GM12878 (cell line): ENCODE results near the gene SOX12. TPM values are rescaled to one million over a fixed set of nuclear protein-coding genes. Genes with fewer than 3 reads are reported as not detected.
A peak's percentile ranks its signal among the peaks of the same experiment; 100 is the strongest.

ENCODE experiments used
- ATAC-seq: fragments of 200-7000 bp; cut with Tn5 transposase; 3 replicates; pipeline ENCODE4 v1.9.1; 2020; ENCODE audit warnings: mild to moderate bottlenecking, moderate library complexity
- BruUV-seq: library from RNA; stranded (reverse); fragments of 400-500 nt; replicated peaks from 2 replicates; lab custom pipeline; 2021; lab: Mats Ljungman, UMichigan
- CTCF ChIA-PET: fragments of 300-600 bp; sonication (Branson Sonifier 250); formaldehyde crosslinking; extraction: SDS; loops from one replicate; lab custom pipeline; 2021; ENCODE audit warnings: inconsistent platforms; lab: Yijun Ruan, JAX
- POLR2A ChIA-PET: fragments of 350-600 bp; formaldehyde crosslinking; extraction: SDS; loops from one replicate; lab custom pipeline; 2021; ENCODE audit warnings: inconsistent platforms; lab: Charles Lee
- RAD21 ChIA-PET: fragments of 300-600 bp; sonication (Branson Sonifier 250); formaldehyde crosslinking; loops from one replicate; lab custom pipeline; 2023; ENCODE audit warnings: antibody characterized with exemption; ENCODE audit not compliant: unreplicated experiment; lab: Charles Lee
- SMC1A ChIA-PET: fragments of 300-600 bp; sonication (Branson Sonifier 250); formaldehyde crosslinking; loops from one replicate; lab custom pipeline; 2023; ENCODE audit not compliant: unreplicated experiment, uncharacterized antibody; lab: Charles Lee
- DNase-seq: peaks from one replicate; pipeline ENCODE4 v3.0.0-alpha.2; 2011; ENCODE audit warnings: low read depth, low spot score
- FAIRE-seq: peaks from 3 replicates; lab custom pipeline; 2011; peaks lifted over from hg19 to GRCh38; lab: Jason Lieb, UNC
- H2AFZ ChIP-seq: 2 replicates; pipeline ENCODE4 v1.6.0; 2011; ENCODE audit warnings: low read depth, low read length, control low read depth; ENCODE audit not compliant: control insufficient read depth
- H3K27ac ChIP-seq: 2 replicates; pipeline ENCODE4 v1.5.1; 2011; ENCODE audit warnings: control low read depth; ENCODE audit not compliant: control insufficient read depth, insufficient read depth
- H3K27me3 ChIP-seq, 2 experiments: replicated peaks in 1 of 2; 2 replicates each; pipeline versions ENCODE4 v1.6.0 to v1.6.1; 2011; ENCODE audit warnings: low read length in 1 of 2; ENCODE audit not compliant: control insufficient read depth in 2 of 2, insufficient read depth in 2 of 2
- H3K36me3 ChIP-seq, 2 experiments: 2 replicates each; pipeline ENCODE4 v1.5.1; 2011; ENCODE audit warnings: low read length in 1 of 2; ENCODE audit not compliant: control insufficient read depth in 2 of 2, insufficient read depth in 2 of 2
- H3K4me1 ChIP-seq: 2 replicates; pipeline ENCODE4 v1.6.1; 2011; ENCODE audit warnings: mild to moderate bottlenecking, low read length, moderate library complexity, mixed read lengths; ENCODE audit not compliant: control insufficient read depth, insufficient read depth
- H3K4me2 ChIP-seq: 2 replicates; pipeline ENCODE4 v1.6.0; 2011; ENCODE audit warnings: control low read depth; ENCODE audit not compliant: control insufficient read depth, insufficient read depth
- H3K4me3 ChIP-seq: fragments of 200-600 bp; sonication (generic); 2 replicates; pipeline ENCODE4 v1.5.1; 2016
- H3K79me2 ChIP-seq: 2 replicates; pipeline ENCODE4 v1.6.0; 2011; ENCODE audit warnings: low read length; ENCODE audit not compliant: control insufficient read depth, insufficient read depth
- H3K9ac ChIP-seq: 2 replicates; pipeline ENCODE4 v1.8.0; 2011; ENCODE audit warnings: low read length, control low read depth, mixed read lengths; ENCODE audit not compliant: control insufficient read depth, insufficient read depth
- H3K9me3 ChIP-seq: replicated peaks from 3 replicates; pipeline ENCODE4 v1.5.1; 2011; ENCODE audit warnings: mild to moderate bottlenecking, low read length; ENCODE audit not compliant: control insufficient read depth, insufficient read depth
- H4K20me1 ChIP-seq: 2 replicates; pipeline ENCODE4 v1.6.0; 2011; ENCODE audit not compliant: control insufficient read depth, insufficient read depth
- BCL11A ChIP-seq: IDR thresholded peaks from 2 replicates; pipeline ENCODE4 v1.6.1; 2011; ENCODE audit warnings: low read depth, low read length
- CHD4 ChIP-seq: fragments of 200-600 bp; sonication (generic); IDR thresholded peaks from 2 replicates; pipeline ENCODE4 v1.6.1; 2016; ENCODE audit warnings: mild to moderate bottlenecking
- JUNB ChIP-seq: IDR thresholded peaks from 2 replicates; pipeline ENCODE4 v1.6.1; 2016; ENCODE audit warnings: antibody characterized with exemption, mild to moderate bottlenecking
- RBBP5 ChIP-seq: fragments of 200-600 bp; sonication (generic); conservative IDR thresholded peaks from 2 replicates; pipeline ENCODE4 v1.6.1; 2016
- SMC3 ChIP-seq: IDR thresholded peaks from 2 replicates; pipeline ENCODE4 v1.6.1; 2011; ENCODE audit warnings: low read length, improper control_type of control experiment, borderline replicate concordance
- SRF ChIP-seq, 2 experiments: IDR thresholded peaks; 2 replicates each; pipeline ENCODE4 v1.6.1; 2011; ENCODE audit warnings: low read depth in 2 of 2, low read length in 2 of 2, mild to moderate bottlenecking in 1 of 2, moderate library complexity in 1 of 2
- ZNF217 ChIP-seq: fragments of 450-650 bp; IDR thresholded peaks from 2 replicates; pipeline ENCODE4 v1.6.1; 2017; ENCODE audit warnings: antibody characterized with exemption, mild to moderate bottlenecking
- ZSCAN29 ChIP-seq: fragments of 450-650 bp; IDR thresholded peaks from 2 replicates; pipeline ENCODE4 v1.6.1; 2017; ENCODE audit warnings: mild to moderate bottlenecking, moderate library complexity
- WGBS: methylation state at CpG from one replicate; pipeline ENCODE4 v1.1.6; 2016; ENCODE audit warnings: low lambda C conversion rate; ENCODE audit not compliant: insufficient replicate concordance, insufficient coverage; ENCODE audit errors: missing lambda C conversion rate; 5-methylcytosine and 5-hydroxymethylcytosine counted together
- in situ Hi-C: fragments of 300-500 bp; cut with MboI; formaldehyde crosslinking; loops from 9 replicates; pipeline ENCODE4 v1.14.3; 2018; ENCODE audit warnings: mixed read lengths
- intact Hi-C: fragments of 100-400 bp; cut with micrococcal nuclease; formaldehyde crosslinking; loops from one replicate; pipeline ENCODE4 v1.14.2; 2022; ENCODE audit not compliant: unreplicated experiment
- polyA plus RNA-seq, 11 experiments: library from polyadenylated mRNA; depleted of rRNA in 4 of 11; unstranded in 6 of 11; stranded (reverse) in 5 of 11; fragments of >200 nt; fragmentation: Nextera tagmentation in 4 of 11; fragmentation: Illumina TruSeq in 1 of 11; extraction: Ambion mirVana in 4 of 11; extraction: Trizol in 1 of 11; gene quantifications; 1 replicate in 1 of 11; 2 replicates in 10 of 11; pipeline versions ENCODE4 v1.2.1 to v1.2.3, GENCODE V29; 2011 to 2016; ENCODE audit warnings: inconsistent platforms in 2 of 11, missing spikeins in 2 of 11, low read depth in 1 of 11
- total RNA-seq, 4 experiments: library from RNA; depleted of rRNA in 3 of 4; stranded (reverse); fragments of >200 nt in 3 of 4; fragmentation: Illumina TruSeq in 1 of 4; extraction: Trizol in 1 of 4; gene quantifications; 2 replicates each; pipeline versions ENCODE4 v1.2.1 to v1.2.3, GENCODE V29; 2013 to 2021
- TF ChIP-seq, protein P1 (sequence below): fragments of 150-350 bp; IDR thresholded peaks from 2 replicates; pipeline ENCODE4 v1.6.1; 2014; ENCODE audit warnings: mild to moderate bottlenecking, low read depth, low read length
- TF ChIP-seq, protein P2 (sequence below): fragments of 450-650 bp; IDR thresholded peaks from 2 replicates; pipeline ENCODE4 v1.6.1; 2016; ENCODE audit warnings: mild to moderate bottlenecking

The SOX12 gene
- total and polyA plus RNA-seq, 10 of the 15 experiments (the other 5 are each of a cell fraction or from before 2014, with no cell fraction given) = 0.50 to 17.9 (median 1.4) TPM

DNA sequence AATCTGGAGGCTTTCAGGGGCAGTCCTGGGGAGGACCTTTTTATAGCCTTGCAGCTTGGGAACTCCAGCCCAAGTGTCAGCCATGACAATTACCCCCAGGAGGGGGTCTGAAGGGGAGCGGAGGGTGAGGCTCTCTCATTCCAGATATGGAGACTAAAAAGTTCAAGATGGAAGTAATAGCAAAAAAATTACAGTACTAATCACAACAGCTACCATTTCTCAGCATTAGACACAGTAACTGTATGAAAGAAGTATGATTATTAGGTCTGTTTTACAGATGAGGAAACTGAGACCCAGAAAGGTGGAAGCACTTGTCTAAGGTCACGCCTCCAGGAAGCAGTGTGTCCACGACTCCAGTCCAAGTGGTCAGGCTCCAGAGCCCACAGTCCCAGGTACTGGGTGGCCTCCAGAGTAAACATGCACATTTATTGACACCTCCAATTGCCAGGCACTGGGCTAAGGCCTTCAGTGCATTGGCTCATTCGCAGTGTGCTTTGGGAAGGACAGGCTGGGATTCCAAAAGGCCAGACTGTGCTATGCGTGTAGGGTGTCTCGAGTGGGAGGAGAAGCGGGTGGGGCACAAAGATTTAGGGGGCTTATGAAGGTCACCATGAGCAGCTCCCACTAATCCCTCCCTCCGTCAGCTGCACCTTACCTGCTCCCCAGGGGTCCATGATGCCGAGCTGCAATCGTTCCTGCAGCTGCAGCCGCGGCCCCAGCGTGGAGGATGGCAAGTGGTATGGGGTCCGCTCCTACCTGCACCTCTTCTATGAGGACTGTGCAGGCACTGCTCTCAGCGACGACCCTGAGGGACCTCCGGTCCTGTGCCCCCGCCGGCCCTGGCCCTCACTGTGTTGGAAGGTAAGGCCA lies 23.9 kb downstream of the SOX12 start:
- TF ChIP-seq JUNB (no peak), BCL11A (no peak), CHD4 (no peak), SMC3 (no peak), RBBP5 (no peak)
- BruUV-seq = no TSS peak
- H3K27me3 ChIP-seq = no peaks in the 10 kb centered on the region
- no peaks in the 10 kb centered on the region; a peak in 2 of 4 replicates for H3K36me3 ChIP-seq
- H3K4me3 ChIP-seq = peak overlapping the region; percentile 83; the same call in 1 of the 2 replicates
- H3K79me2 ChIP-seq = peaks cover 4% of the 10 kb centered on the region; the same call in 1 of the 2 replicates
- H3K9ac ChIP-seq = no peak overlapping the region
- FAIRE-seq (no peak), DNase-seq (no peak), ATAC-seq (no peak)
- ChIA-PET CTCF (no interaction called here), RAD21 (no interaction called here), SMC1A (interaction anchor here (0.7 kb wide), 1 partner anchor 72 kb away, joined by 3 read pairs; no protein-coding TSS in a partner anchor), POLR2A (no interaction called here)
- in situ Hi-C loops = no loop called here
- H3K4me1 ChIP-seq = 0 out of 2 replicates have a peak, but pooled peaks cover 3% of the 10 kb centered on the region
- H2AFZ ChIP-seq = no peak overlapping the region
- H4K20me1 ChIP-seq = no peaks in the 10 kb centered on the region; the same call in 1 of the 2 replicates
- intact Hi-C loops = no loop called here
- peak overlapping the region; percentile 78; the same call in 1 of the 2 replicates for H3K4me2 ChIP-seq
- H3K9me3 ChIP-seq = no peaks in the 10 kb centered on the region
- 90% methylated on average over 19 of the region's 19 CpGs for WGBS
- no peak overlapping the region for H3K27ac ChIP-seq

DNA sequence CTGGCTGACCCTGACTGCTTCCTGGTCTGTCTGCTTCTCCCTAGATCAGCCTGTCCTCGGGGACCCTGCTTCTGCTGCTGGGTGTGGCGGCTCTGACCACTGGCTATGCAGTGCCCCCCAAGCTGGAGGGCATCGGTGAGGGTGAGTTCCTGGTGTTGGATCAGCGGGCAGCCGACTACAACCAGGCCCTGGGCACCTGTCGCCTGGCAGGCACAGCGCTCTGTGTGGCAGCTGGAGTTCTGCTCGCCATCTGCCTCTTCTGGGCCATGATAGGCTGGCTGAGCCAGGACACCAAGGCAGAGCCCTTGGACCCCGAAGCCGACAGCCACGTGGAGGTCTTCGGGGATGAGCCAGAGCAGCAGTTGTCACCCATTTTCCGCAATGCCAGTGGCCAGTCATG lies 27.8 kb downstream of the SOX12 start:
- ChIA-PET SMC1A (interaction anchor here (1.0 to 1.7 kb wide), 2 partner anchors 125 to 126 kb away, joined by 3 to 6 read pairs; no protein-coding TSS in a partner anchor), POLR2A (no interaction called here), RAD21 (interaction anchor here (1.4 to 2.9 kb wide), 4 partner anchors 79 to 293 kb away, joined by 3 to 10 read pairs (median 9); no protein-coding TSS in a partner anchor), CTCF (interaction anchor here (0.9 to 3.6 kb wide), 9 partner anchors 9 to 314 kb away, joined by 3 to 41 read pairs (median 5); no protein-coding TSS in a partner anchor)
- intact Hi-C loops (loop anchor here (5.0 kb wide), 2 partner anchors 109 to 314 kb away; partner anchors contain the start of gene TBC1D20), in situ Hi-C loops (loop anchor here (5.0 to 10.0 kb wide), 3 partner anchors 124 to 382 kb away; no protein-coding TSS in a partner anchor)
- Histone ChIP-seq H3K9me3 (no peaks in the 10 kb centered on the region), H4K20me1 (no peaks in the 10 kb centered on the region; the same call in 1 of the 2 replicates), H3K9ac (no peak overlapping the region), H3K4me1 (0 out of 2 replicates have a peak, but pooled peaks cover 3% of the 10 kb centered on the region), H3K36me3 (no peaks in the 10 kb centered on the region; a peak in 2 of 4 replicates), H3K27ac (no peak overlapping the region), H3K4me3 (no peak overlapping the region), H3K27me3 (no peaks in the 10 kb centered on the region), H2AFZ (no peak overlapping the region), H3K79me2 (no peaks in the 10 kb centered on the region), H3K4me2 (no peak overlapping the region)
- ATAC-seq = no peak
- no peak for FAIRE-seq
- no peak for DNase-seq
- no TSS peak for BruUV-seq
- WGBS = 59% methylated on average over 13 of the region's 13 CpGs
- TF ChIP-seq ZSCAN29 = no peak
- TF ChIP-seq ZNF217 = no peak
- TF ChIP-seq SRF (IDR thresholded peaks at IDR 0.05; ENCODE audit: low read depth in 2 of 2, low read length in 2 of 2) = no peak
- TF ChIP-seq, protein P1, sequence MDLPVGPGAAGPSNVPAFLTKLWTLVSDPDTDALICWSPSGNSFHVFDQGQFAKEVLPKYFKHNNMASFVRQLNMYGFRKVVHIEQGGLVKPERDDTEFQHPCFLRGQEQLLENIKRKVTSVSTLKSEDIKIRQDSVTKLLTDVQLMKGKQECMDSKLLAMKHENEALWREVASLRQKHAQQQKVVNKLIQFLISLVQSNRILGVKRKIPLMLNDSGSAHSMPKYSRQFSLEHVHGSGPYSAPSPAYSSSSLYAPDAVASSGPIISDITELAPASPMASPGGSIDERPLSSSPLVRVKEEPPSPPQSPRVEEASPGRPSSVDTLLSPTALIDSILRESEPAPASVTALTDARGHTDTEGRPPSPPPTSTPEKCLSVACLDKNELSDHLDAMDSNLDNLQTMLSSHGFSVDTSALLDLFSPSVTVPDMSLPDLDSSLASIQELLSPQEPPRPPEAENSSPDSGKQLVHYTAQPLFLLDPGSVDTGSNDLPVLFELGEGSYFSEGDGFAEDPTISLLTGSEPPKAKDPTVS = no peak
- TF ChIP-seq, protein P2, sequence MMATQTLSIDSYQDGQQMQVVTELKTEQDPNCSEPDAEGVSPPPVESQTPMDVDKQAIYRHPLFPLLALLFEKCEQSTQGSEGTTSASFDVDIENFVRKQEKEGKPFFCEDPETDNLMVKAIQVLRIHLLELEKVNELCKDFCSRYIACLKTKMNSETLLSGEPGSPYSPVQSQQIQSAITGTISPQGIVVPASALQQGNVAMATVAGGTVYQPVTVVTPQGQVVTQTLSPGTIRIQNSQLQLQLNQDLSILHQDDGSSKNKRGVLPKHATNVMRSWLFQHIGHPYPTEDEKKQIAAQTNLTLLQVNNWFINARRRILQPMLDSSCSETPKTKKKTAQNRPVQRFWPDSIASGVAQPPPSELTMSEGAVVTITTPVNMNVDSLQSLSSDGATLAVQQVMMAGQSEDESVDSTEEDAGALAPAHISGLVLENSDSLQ = no peak
